ENCODE data around the gene RCAN3. TPM values are rescaled to one million over a fixed set of nuclear protein-coding genes. Genes with fewer than 3 reads are reported as not detected.

Gene RCAN3
- total and polyA plus RNA-seq, 2 of the 13 experiments (the other 11 are each of a cell fraction or from before 2014, with no cell fraction given) = 12.2 to 13.3 TPM

GRCh38 chr1:24551960-24552571, 49.4 kb downstream of the RCAN3 start (continued):
- TF ChIP-seq, protein P1, sequence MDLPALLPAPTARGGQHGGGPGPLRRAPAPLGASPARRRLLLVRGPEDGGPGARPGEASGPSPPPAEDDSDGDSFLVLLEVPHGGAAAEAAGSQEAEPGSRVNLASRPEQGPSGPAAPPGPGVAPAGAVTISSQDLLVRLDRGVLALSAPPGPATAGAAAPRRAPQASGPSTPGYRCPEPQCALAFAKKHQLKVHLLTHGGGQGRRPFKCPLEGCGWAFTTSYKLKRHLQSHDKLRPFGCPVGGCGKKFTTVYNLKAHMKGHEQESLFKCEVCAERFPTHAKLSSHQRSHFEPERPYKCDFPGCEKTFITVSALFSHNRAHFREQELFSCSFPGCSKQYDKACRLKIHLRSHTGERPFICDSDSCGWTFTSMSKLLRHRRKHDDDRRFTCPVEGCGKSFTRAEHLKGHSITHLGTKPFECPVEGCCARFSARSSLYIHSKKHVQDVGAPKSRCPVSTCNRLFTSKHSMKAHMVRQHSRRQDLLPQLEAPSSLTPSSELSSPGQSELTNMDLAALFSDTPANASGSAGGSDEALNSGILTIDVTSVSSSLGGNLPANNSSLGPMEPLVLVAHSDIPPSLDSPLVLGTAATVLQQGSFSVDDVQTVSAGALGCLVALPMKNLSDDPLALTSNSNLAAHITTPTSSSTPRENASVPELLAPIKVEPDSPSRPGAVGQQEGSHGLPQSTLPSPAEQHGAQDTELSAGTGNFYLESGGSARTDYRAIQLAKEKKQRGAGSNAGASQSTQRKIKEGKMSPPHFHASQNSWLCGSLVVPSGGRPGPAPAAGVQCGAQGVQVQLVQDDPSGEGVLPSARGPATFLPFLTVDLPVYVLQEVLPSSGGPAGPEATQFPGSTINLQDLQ (CRISPR knock-in tag; IDR thresholded peaks at IDR 0.05) = no peak; the same call in 1 of the 2 replicates
- TF ChIP-seq ZNF12 (CRISPR knock-in tag; IDR thresholded peaks at IDR 0.05) = peak; percentile 56; the same call in 1 of the 2 replicates
- TF ChIP-seq, protein P2, sequence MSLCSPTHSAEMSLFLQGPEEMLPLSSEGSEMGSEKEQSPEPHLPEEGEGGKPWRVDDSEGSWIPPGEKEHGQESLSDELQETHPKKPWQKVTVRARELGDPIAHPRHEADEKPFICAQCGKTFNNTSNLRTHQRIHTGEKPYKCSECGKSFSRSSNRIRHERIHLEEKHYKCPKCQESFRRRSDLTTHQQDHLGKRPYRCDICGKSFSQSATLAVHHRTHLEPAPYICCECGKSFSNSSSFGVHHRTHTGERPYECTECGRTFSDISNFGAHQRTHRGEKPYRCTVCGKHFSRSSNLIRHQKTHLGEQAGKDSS (CRISPR knock-in tag; IDR thresholded peaks at IDR 0.05; ENCODE audit: borderline replicate concordance, low read depth) = peak; percentile 81; the same call in 1 of the 2 replicates
- no peak for TF ChIP-seq MEIS2 (CRISPR knock-in tag; IDR thresholded peaks at IDR 0.05)
- peak; percentile 83 for TF ChIP-seq ZNF709 (CRISPR knock-in tag; IDR thresholded peaks at IDR 0.05)
- 0 out of 2 replicates have a peak, but pooled peaks have one; percentile 20 for TF ChIP-seq RBAK (CRISPR knock-in tag; IDR thresholded peaks at IDR 0.05)
- TF ChIP-seq ZMAT3 (CRISPR knock-in tag; conservative IDR thresholded peaks at IDR 0.05) = peak; percentile 86; the same call in 1 of the 2 replicates
- TF ChIP-seq RBFOX2 (IDR thresholded peaks at IDR 0.05; ENCODE audit: low read depth, low read length) = no peak
- TF ChIP-seq ZNF792 (CRISPR knock-in tag; IDR thresholded peaks at IDR 0.05) = 0 out of 2 replicates have a peak, but pooled peaks have one; percentile 11
- TF ChIP-seq BRCA1 (CRISPR knock-in tag; IDR thresholded peaks at IDR 0.05) = 0 out of 2 replicates have a peak, but pooled peaks have one; percentile 51
- TF ChIP-seq, protein P3, sequence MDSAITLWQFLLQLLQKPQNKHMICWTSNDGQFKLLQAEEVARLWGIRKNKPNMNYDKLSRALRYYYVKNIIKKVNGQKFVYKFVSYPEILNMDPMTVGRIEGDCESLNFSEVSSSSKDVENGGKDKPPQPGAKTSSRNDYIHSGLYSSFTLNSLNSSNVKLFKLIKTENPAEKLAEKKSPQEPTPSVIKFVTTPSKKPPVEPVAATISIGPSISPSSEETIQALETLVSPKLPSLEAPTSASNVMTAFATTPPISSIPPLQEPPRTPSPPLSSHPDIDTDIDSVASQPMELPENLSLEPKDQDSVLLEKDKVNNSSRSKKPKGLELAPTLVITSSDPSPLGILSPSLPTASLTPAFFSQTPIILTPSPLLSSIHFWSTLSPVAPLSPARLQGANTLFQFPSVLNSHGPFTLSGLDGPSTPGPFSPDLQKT (CRISPR knock-in tag; IDR thresholded peaks at IDR 0.05; ENCODE audit: borderline replicate concordance) = no peak
- no peak for TF ChIP-seq TOPORS (CRISPR knock-in tag; IDR thresholded peaks at IDR 0.05)
- no peak for TF ChIP-seq ZNF260 (CRISPR knock-in tag; IDR thresholded peaks at IDR 0.05; ENCODE audit: borderline replicate concordance, low read depth)
- no peak for TF ChIP-seq HHEX (CRISPR knock-in tag; IDR thresholded peaks at IDR 0.05)
- TF ChIP-seq TERF1 (CRISPR knock-in tag; IDR thresholded peaks at IDR 0.05) = no peak
- 0 out of 2 replicates have a peak, but pooled peaks have one; percentile 29 for TF ChIP-seq ZSCAN9 (CRISPR knock-in tag; IDR thresholded peaks at IDR 0.05; ENCODE audit: borderline replicate concordance)
- peak; percentile 39; the same call in 1 of the 2 replicates for TF ChIP-seq FOXP4 (CRISPR knock-in tag; IDR thresholded peaks at IDR 0.05)
- TF ChIP-seq, protein P4, sequence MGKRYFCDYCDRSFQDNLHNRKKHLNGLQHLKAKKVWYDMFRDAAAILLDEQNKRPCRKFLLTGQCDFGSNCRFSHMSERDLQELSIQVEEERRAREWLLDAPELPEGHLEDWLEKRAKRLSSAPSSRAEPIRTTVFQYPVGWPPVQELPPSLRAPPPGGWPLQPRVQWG (CRISPR knock-in tag; IDR thresholded peaks at IDR 0.05; ENCODE audit: borderline replicate concordance, low read depth) = 0 out of 2 replicates have a peak, but pooled peaks have one; percentile 37
- no peak for TF ChIP-seq CREB1 (IDR thresholded peaks at IDR 0.05)
- TF ChIP-seq CREB1 (CRISPR knock-in tag; IDR thresholded peaks at IDR 0.05) = peak; percentile 73
- peak; percentile 91 for TF ChIP-seq ZFX (CRISPR knock-in tag; IDR thresholded peaks at IDR 0.05; ENCODE audit: low read depth)
- no peak for TF ChIP-seq SMAD9 (CRISPR knock-in tag; IDR thresholded peaks at IDR 0.05)
- no peak for TF ChIP-seq ZNF264 (CRISPR knock-in tag; IDR thresholded peaks at IDR 0.05)

All from HepG2 (cell line).